CD4-positive, alpha-beta T cell treated with Interleukin-4 for 4 hours (primary cell): ENCODE measurements around the gene KLHL21.
"Not testable (repeated sequence)": the region's sequence is repeated elsewhere in the genome, so short reads cannot be mapped to it uniquely, and the experiment has no call there.

Experiments
- DNase-seq: peaks from one replicate; pipeline ENCODE4 v3.0.0-alpha.2; 2020

Gene KLHL21, protein sequence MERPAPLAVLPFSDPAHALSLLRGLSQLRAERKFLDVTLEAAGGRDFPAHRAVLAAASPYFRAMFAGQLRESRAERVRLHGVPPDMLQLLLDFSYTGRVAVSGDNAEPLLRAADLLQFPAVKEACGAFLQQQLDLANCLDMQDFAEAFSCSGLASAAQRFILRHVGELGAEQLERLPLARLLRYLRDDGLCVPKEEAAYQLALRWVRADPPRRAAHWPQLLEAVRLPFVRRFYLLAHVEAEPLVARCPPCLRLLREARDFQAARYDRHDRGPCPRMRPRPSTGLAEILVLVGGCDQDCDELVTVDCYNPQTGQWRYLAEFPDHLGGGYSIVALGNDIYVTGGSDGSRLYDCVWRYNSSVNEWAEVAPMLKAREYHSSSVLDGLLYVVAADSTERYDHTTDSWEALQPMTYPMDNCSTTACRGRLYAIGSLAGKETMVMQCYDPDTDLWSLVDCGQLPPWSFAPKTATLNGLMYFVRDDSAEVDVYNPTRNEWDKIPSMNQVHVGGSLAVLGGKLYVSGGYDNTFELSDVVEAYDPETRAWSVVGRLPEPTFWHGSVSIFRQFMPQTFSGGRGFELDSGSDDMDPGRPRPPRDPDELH

DNA sequence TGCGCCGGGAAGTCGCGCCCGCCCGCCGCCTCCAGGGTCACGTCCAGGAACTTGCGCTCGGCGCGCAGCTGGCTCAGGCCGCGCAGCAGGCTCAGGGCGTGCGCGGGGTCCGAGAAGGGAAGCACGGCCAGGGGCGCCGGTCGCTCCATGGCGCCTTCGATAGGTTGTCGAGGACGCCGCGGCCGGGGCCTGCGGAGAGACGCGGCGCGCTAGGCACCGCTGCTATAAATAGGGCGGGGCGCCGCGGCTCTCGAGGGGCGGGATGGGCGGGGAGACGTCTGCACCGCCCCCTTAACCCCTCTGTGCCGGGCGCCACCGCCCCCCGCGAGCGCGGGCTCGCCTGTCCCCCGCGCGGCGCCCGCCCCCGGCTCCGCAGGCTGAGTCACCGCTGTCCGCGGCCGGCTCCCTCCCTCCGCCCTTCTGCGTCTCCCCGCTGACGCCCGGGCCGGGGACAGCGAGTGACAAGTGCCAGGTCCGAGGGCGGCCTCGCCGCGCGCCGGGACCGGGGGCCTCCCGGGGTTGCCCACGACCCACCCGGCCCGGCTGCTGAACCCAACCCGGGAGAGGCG lies at the start of gene KLHL21:
KLHL21 (minus strand) TSS at position 201 of the 569 bp plus-strand sequence; CDS start at position 149, 52 bp downstream.
- peak; percentile 91 for DNase-seq

DNA sequence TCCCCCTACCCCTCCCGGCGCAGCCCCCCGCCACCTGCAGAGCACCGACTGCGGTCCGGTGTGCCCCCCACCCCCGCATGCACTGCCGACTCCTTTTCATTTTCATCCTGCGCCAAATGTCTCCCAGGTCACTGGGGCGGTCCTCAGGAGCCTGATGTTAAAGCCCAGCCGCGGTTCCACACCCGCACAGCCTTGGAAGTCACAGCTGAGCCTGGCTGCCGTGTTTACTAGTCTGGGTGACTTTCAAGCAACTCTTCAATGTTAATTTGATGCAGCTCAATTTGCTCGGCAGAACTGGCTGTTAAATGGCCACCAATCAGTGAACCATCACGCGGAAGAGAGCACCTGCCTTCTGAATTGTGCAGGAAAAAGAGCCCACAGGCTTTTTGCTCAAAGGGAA lies 49.2 kb upstream of the KLHL21 start:
- DNase-seq, result no peak

DNA sequence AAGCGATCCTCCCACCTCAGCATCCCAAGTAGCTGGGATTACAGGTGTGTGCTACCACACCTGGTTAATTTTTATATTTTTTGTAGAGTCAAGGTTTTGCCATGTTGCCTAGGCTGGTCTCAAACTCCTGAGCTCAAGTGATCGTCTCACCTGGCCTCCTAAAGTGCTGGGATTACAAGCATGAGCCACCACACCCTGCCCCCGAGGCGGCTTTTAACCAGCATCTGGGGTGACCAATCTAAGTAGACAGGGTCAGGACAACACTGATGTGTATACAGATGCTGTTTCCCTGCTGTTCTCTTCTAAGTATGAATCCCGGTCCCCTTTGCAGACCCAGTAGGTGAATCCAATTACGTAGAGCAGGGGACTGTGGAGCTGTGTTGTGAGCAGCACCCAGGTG lies 45.9 kb upstream of the KLHL21 start:
- no peak for DNase-seq

DNA sequence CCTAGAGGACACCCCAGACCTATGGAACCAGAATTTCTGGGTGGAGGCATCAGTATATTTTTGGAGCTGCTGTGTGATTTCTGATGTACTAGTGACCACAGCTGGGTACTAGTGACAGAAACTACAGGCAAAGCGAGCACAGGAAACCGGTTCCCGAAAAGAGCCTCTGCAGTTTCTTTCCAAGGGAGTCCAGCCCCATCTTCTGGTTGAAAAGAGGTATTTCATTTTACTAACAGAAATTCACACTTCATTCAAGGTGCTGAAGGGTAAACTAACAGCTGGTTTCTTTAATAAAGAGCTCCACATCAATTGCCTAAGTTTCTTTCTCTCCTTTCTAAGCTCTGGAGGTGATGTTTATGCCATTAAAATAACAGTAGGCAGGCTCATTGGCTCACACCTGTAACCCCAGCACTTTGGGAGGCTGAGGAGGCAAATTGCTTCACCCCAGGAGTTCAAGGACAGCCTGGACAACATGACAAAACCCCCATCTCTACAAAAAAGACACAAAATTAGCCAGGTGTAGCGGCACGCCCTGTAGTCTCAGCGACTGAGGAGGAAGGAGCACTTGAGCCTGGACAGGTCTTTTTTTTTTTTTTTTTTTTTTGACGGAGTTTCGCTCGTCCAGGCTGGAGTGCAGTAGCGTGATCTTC lies 44.0 kb upstream of the KLHL21 start:
- peak; percentile 58 for DNase-seq

DNA sequence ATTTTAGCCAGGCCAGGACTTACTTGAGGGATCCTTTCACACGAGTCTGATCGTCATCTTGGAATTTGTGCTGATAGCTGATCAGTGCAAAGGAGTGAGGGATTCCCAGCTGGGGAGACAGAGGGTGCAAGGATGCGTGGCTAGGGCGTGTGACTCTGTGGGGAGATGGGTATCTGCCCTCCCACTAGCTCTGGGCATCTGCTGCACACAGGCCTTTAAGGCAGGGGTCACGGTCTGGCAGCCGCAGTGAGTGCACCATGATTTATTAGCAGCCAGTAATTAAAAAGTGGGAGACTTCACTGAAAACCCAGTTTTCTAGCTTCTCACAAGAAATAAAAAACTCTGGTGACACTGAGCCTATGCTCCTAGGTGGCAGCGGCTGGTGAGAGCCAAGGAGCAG lies 42.3 kb upstream of the KLHL21 start:
- no peak for DNase-seq

DNA sequence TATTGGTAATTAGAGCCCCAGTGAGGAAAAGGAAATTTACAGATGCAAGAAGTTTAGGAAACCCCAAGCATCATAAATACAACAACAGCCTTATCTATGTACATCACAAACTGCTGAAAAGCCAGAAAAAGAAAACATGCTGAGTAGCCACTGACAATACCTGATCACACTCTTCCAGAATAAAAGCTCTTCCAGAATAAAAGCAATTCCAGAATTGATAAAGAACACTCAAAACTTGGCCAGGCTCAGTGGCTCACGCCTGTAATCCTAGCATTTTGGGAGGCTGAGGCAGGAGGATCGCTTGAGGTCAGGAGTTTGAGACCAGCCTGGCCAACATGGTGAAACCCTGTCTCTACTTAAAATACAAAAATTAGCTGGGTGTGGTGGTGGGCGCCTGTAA lies 38.2 kb upstream of the KLHL21 start:
- not testable (repeated sequence) for DNase-seq

DNA sequence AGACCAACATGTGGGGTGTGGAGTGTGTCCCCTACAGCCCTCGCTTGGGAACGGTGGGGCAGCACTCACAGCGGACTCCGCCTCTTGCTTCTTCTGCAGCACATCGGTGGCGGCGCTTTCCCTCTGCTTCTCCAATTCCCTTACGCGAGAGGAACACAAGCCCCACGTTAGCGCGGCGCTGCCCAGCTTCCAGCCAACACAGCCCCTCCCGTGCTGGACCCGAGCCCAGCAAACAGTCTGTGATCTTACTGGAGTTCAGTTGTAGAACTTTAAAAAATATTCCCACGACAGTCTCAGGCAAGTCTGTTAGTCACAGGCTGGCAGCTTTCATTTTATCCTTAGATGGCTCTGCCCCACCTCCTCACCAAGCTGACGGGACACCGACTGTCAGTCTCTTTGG lies 35.6 kb upstream of the KLHL21 start:
- DNase-seq, result no peak

DNA sequence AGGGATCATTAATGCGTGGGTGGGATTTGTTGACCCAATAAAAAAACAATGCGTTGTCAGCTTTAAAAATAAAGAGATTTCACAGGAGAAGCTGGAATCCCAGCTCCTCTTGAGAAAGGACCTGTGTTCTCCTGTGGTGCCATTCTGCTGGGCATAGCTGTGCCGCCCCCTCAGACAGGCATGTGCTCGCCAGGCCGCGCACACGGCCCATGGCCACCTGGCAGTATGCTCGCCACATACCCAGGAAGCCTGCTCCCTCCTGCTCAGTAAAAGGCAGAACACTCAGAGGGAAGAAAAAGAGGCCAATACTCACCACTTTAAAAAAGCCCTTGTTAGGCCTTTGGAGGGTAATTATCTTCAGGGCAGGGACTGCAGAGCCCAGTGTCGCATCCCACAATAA lies 35.1 kb upstream of the KLHL21 start:
- no peak for DNase-seq

DNA sequence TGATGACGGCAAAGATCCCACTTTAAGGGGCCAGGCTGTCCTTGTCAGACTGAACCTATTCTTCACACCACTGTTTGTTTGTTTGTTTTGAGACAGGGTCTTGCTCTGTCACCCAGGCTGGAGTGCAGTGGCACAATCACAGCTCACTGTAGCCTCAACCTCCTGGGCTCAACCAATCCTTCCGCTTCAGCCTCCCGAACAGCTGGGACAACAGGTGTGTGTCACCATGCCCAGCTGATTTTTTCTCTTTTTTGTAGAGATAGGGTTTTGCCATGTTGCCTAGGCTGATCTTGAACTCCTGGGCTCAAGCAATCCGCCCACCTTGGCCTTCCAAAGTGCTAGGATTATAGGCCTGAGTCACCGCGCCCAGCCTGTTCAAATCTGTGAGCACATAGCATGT lies 34.1 kb upstream of the KLHL21 start:
- not testable (repeated sequence) for DNase-seq

DNA sequence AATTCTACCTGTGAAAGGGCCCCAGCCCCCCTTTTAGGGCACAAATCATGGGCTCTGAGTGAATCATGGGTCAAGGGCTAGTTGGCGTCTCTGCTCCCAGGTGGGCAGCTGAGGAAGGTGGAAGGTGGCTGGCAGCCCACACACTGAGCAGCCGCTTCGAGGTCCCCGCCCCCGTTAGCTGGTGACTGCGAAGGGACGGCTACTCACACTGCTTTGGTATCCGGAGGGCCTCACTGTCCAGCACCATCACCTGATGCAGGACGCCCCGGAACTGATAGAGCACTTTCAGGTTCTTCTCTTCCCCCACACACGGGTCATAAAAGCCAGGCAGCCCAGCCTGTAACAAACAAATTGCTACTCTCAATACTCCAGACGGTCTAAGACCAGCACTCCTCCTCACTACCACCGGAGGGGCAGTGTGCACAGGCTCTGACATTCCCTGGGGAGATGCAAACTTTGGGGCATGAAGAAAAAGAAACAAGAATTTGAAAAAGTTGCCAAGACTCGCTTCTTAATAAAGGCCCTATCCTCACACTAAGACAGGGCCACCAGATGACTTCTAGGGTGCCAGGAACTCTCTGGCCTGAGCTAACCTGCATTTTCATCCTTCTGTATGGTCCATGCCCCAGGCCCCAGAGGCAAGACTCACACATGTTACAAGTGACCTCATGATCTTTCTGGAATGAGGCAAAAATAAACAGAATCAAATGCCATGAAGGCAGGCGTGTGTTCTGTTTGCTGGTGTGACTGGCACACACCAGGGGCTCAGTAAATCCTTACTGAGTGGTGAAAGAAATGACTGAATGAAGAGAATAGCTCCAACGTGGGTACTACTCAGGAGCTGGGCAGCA lies 33.5 kb upstream of the KLHL21 start:
- DNase-seq, result no peak

DNA sequence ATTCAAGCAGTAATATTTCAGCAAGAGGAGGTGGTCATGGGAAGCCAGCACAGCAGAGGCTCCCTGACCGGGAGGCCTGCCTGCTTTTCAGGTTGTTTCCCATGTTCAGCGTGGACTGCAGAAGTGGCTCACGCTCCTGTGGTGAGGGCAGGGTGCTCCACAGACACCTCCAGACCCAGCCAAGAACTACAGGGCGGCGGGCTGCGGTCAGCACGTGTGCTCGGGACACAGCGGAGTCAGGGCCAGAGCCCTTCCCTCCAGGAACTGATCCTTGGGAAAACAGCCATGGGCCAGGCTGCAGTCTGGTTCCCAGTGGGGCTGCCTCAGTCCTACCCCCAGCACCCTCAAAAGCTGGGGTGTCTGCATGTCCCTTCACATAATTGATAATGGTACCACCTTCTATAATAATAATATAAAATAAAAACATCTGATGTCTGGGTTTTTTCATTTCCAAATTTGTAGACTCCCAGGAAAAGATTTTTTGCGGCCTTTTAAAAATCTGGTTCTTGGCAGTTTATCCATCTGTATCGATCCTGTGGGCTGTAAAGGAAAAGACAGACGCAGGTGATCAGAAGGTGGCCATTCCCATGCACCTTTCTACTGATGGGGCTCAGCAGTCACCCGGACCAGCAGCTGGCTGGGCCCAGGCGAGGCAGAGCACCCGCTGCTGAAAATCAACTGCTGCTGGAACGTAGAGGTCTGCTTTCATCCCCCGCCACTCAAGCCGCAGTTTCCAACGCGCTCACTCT lies 32.7 kb upstream of the KLHL21 start:
- no peak for DNase-seq

DNA sequence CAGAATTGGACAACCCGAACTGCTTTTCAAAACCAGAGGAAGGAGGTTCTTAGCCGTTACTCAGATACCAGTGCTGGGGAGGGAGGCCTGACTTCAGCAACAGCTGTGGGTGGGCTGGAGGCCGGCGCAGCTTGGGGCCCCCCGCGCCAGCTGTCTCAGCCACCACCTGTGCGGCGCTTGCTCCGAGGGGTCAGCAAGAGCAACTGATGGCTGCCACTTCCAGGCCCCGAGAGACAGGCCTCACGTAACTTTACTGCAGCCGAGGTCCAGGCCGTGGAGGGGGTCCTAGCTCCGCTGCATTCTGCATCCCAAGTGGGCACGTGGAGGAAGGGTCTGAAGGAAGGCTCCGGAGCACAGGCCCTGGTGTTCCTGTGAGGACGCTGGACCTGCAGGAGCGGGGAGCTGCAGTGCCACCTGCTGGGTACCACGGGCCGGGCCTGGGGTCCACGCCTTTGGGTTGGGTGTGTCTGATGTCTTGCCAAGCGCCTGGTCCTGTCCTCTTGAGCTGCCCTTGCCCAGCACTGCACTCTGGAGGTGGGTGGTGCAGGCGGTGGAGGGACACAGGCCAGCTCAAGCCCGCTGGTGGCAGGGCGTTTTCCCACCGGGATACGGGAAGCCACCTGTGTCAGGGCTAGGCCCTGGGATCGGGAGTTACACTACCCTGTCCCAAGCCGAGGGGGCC lies 31.8 kb upstream of the KLHL21 start:
- DNase-seq, result peak; percentile 34

DNA sequence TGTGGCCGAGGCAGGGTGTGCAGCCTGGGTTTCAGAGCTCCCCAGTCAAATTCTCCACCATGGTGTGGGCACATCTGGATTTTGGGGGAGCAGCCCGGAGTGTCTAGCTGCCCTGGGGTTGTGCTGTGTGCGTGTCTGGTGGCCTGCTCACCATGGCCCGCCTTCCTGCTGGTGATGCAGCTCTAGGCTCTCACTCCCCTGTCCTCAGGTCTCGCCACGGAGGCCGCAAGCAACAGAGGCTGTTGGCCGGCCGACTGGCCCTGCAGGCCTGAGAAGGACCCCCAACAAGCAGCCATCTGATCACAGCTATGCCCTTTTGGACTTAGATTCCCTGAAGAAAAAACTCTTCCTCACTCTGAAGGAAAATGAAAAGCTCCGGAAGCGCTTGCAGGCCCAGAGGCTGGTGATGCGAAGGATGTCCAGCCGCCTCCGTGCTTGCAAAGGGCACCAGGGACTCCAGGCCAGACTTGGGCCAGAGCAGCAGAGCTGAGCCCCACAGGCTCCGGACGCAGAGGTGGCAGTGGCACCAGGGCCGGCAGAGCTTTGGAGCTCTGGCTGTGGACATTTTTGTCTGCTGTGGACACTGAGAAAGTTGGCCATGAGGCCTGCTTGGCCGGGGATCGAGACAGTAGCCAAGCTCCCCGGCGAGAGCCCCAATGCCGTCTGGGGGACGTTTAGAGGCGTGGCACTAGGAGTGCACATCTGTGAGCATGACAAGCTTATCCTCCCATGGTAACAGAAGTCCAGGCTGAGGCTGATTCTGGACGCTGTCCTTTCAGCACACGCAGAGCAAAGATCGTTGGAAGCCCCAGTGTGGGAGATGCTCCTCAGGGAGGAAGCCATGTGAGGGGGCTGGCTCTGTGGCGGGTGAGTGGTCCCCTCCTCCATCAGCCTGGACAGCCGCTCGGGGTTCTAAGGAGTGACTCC lies 30.2 kb upstream of the KLHL21 start:
- no peak for DNase-seq

DNA sequence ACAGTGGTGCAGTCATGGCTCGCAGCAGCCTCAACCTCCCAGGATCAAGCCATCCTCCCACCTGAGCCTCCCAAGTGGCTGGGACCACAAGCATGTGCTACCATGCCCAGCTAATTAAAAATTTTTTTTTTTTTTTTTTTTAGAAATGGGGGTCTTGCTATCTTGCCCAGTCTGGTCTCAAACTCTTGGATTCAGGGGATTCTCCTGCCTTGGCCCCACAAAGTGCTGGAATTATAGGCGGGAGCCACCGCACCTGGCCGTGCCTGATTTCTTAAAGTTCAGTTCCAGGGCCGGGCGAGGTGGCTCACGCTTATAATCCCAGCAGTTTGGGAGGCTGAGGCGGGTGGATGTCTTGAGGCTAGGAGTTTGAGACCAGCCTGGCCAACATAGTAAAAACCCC lies 28.4 kb upstream of the KLHL21 start:
- DNase-seq, result no peak

DNA sequence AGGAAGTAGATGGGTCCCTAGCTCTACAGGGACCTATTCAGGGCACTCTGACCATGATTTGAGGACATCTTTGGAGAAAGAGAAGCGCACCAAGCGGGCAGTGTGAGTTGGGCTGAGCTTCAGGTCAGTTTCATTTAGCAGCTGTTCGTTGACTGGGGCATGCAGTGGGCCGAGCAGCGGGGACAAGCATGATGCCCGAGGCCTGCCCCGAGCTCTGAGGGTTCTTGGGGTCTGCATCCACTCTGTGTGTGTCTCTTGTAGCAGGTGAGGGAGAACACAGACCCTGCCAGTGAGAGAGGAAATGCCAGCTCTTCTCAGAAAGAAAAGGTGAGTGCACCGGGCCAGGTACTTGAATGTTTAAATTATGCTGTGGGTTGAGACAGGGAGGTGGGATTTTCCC lies 27.4 kb upstream of the KLHL21 start:
- DNase-seq, result no peak

DNA sequence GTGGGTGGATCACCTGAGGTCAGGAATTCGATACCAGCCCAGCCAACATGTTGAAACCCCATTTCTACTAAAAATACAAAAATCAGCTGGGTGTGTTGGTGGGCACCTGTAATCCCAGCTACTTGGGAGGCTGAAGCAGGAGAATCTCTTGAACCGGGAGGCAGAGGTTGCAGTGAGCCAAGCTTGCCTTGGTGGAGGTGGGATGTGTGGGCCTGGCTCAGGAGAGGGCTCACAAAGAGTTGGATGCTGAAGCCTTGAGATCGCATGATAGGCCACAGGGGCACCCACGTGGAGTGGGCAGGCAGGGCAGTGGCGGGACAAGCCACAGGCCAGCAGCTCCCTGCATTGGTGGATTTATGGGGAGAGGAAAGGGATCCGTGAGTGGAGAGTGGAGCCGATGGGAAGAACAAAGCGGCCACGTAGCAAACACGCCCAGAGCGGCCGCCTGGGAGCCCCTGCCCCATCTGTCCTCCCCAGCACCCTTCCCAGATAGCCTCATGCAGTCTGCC lies 26.4 kb upstream of the KLHL21 start:
- no peak for DNase-seq

DNA sequence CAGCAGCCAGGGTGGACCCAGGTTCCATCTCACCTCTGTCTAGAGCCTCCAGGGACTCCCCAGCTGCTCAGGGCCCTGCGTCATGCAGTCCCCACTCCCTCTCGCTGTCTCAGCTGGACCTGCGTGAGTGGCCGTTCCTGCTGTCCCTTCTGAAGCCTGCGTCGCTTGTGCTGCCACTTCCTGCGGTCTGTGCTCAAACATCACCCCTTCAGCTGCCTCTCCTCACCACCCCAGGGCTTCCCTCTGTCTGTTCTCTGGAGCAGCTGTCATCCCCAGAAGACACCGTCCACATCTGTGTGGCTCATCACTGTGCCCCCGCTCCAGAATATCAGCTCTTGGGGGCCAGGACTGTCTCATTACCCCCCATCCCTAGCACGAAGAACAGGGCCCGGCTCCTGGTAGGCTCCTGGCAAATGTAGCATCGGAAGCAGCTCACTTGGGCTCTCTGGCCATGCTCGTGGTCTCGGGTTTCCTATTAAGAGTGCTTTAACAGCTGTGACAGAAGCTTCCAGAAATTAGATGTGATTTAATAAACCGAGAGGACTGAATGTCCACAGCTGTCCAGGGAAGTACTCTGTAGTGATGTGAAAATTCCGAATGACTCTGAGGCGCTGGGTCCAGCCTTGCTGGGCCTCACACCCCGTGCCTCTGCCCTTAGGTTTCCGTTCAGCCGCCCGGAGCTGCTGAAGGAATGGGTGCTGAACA lies 25.3 kb upstream of the KLHL21 start:
- no peak for DNase-seq

DNA sequence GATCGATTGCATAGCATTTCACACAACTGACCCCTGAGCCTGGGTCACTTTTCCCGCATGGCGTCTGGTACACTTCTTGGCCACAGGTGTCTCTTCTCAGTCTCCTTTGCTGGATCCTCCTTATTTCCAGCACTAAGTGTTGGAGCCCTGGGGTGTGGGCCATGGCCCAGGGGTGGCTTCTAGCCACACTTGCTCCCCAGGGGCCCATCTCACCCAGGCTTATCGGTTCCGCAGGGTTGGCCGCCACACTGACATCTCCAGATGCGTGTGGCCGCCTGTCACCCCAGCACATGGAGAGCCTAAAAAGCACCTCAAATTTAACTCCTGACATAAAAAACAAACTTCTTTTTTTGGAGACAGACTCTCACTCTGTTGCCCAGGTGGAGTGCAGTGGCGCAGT lies 24.4 kb upstream of the KLHL21 start:
- DNase-seq, result no peak

DNA sequence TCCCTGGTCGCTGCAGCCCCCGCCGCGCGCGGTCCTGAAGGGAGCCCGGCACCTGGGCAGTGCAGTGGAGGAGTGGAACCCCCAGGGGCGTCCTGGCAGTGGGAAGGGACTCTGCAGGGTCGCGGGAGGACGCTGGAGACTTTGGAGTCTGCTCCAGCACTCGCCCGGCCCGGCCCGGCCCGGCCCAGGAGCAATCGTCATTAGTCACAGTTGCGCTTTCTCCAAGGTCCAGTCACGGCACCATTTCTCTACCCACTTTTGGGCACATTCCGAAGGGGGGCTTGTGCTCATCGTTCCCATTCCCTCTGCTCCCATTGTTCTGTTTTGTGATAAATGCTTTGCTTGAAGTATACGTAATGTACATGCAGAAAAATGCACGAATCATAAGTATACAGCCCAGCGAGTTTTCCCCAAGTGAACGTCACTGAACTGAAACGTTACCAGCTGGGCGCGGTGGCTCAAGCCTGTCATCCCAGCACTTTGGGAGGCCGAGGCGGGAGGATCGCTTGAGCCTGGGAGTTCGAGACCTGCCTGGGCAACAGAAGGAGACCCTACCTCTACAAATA lies 23.0 kb upstream of the KLHL21 start:
- peak; percentile 11 for DNase-seq
